ENCODE data around the gene DIDO1. TPM values are rescaled to one million over a fixed set of nuclear protein-coding genes. Genes with fewer than 3 reads are reported as not detected.
A peak's percentile ranks its signal among the peaks of the same experiment; 100 is the strongest.

Gene DIDO1
- total RNA-seq, 4 donors from 2014 or later = 49.5 to 75.8 (median 66.5) TPM

DNA sequence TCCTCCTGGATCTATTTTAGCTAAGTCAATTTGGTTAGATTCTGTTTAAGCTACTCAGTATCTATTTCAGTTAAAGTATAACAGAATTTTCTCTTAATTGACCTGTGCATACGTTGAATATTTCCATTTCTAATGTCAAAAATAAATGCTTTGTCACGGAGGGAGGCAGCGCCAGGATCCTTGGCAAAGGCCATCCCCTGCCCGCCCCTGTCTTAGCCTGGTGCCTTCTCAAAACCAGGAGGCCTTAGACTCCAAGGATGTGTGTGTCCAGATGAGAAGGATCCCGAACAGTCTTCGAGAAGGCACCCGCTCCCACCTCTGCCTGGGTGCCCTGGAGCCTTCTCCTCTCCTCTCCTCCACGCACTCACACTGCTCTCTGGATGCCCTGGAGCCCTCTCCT, 87.0 kb downstream of the DIDO1 start:
- H3K27ac ChIP-seq = no peak overlapping the region
- H3K4me3 ChIP-seq = no peak overlapping the region
- H3K9me3 ChIP-seq = no peaks in the 10 kb centered on the region
- H3K36me3 ChIP-seq = peaks cover 0 to 13% of the 10 kb centered on the region in 2 donors
- H3K27me3 ChIP-seq = peaks cover 27% of the 10 kb centered on the region
- H3K4me1 ChIP-seq = no peaks in the 10 kb centered on the region
- ATAC-seq = no peak
- WGBS, 2 donors (ENCODE audit: low coverage in 1 of 2) = 92 to 100% methylated on average over 4 to 8 of the region's 8 CpGs
- TF ChIP-seq POLR2AphosphoS5 (IDR thresholded peaks at IDR 0.05) = no peak
- TF ChIP-seq POLR2A (IDR thresholded peaks at IDR 0.05) = no peak
- TF ChIP-seq EP300 (IDR thresholded peaks at IDR 0.05) = no peak
- TF ChIP-seq CTCF (IDR thresholded peaks at IDR 0.05) = no peak

- peaks cover 0 to 13% of the 10 kb centered on the region in 2 donors for H3K36me3 ChIP-seq
- no peaks in the 10 kb centered on the region for H3K9me3 ChIP-seq
- 83 to 86% methylated on average over 8 to 22 of the region's 27 CpGs for WGBS, 2 donors (ENCODE audit: low coverage in 1 of 2)
- no peaks in the 10 kb centered on the region for H3K4me1 ChIP-seq
- H3K27ac ChIP-seq = no peak overlapping the region
- ATAC-seq = peak; percentile 58
- TF ChIP-seq POLR2AphosphoS5 (IDR thresholded peaks at IDR 0.05) = no peak
- H3K4me3 ChIP-seq = no peak overlapping the region
- peaks cover 27% of the 10 kb centered on the region for H3K27me3 ChIP-seq
These were observed 88.0 kb downstream of the DIDO1 start for GRCh38 chr20:62838128-62838891.

- H3K27me3 ChIP-seq = peaks cover 27% of the 10 kb centered on the region
- H3K27ac ChIP-seq = no peak overlapping the region
- H3K4me3 ChIP-seq = no peak overlapping the region
- H3K4me1 ChIP-seq = peaks cover 0 to 5% (median 0%) of the 10 kb centered on the region in 3 donors
- 90% methylated on average over 8 of the region's 8 CpGs; no CpG with 5 or more reads in 1 of the 2 donors for WGBS, 2 donors (ENCODE audit: low coverage in 1 of 2)
- H3K36me3 ChIP-seq = peaks cover 0 to 13% of the 10 kb centered on the region in 2 donors
- H3K9me3 ChIP-seq = no peaks in the 10 kb centered on the region
- no peak for ATAC-seq
- no peak for TF ChIP-seq POLR2A (IDR thresholded peaks at IDR 0.05)
- TF ChIP-seq EP300 (IDR thresholded peaks at IDR 0.05) = no peak
- no peak for TF ChIP-seq CTCF (IDR thresholded peaks at IDR 0.05)
- no peak for TF ChIP-seq POLR2AphosphoS5 (IDR thresholded peaks at IDR 0.05)
These were observed 88.5 kb downstream of the DIDO1 start for GRCh38 chr20:62837790-62838127.

- peaks cover 0 to 13% of the 10 kb centered on the region in 2 donors for H3K36me3 ChIP-seq
- TF ChIP-seq POLR2A (IDR thresholded peaks at IDR 0.05) (no peak), POLR2AphosphoS5 (IDR thresholded peaks at IDR 0.05) (no peak), EP300 (IDR thresholded peaks at IDR 0.05) (no peak), CTCF (IDR thresholded peaks at IDR 0.05) (no peak)
- ATAC-seq = no peak
These were observed 89.3 kb downstream of the DIDO1 start for GRCh38 chr20:62836967-62837490.

DNA sequence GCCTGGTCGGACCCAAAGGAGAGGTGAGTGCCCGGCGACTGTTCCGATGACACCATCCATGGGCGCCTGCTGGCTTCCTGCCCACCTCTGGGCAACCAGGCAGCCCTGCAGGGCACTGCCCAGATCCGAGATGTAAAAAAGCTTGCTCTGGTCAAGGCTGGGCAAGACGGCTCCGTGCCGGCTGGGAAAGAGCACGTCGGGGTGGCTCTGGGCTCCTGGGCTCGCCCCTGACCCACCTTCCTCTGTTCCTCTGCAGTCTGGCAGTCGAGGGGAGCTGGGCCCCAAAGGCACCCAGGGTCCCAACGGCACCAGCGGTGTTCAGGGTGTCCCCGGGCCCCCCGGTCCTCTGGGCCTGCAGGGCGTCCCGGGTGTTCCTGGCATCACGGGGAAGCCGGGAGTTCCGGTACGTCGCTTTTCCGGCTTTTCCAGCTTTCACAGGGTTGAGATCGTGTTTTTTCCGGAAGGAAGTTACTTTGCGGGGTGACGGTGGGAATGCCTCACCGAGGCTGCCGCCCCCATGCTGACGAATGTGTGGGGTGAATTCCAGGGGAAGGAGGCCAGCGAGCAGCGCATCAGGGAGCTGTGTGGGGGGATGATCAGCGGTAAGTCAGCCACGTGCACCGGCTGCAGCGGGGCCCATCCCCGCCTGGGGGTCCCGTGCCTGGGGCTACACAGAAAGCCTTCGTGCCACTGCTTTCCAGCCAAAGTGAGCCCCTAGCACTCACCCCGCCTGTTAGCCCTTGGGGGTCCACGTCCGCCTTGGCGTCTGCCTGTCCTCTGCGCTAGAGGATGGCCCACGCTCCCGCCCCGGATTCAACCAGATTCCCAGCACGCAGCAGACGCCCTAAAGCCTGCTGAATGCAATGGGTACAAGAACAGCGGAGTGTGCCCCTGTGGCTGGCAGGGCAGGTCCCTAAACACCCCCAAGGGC, 90.1 kb downstream of the DIDO1 start:
- no peak overlapping the region for H3K27ac ChIP-seq
- WGBS, 2 donors (ENCODE audit: low coverage in 1 of 2) = no CpG with 5 or more reads among the region's 52 CpGs
- no peak overlapping the region for H3K4me3 ChIP-seq
- H3K4me1 ChIP-seq = peaks cover 0 to 20% (median 9%) of the 10 kb centered on the region in 3 donors
- no peak for ATAC-seq
- H3K36me3 ChIP-seq = peaks cover 0 to 13% of the 10 kb centered on the region in 2 donors
- TF ChIP-seq POLR2AphosphoS5 (IDR thresholded peaks at IDR 0.05) = no peak
- TF ChIP-seq EP300 (IDR thresholded peaks at IDR 0.05) = no peak
- no peak for TF ChIP-seq POLR2A (IDR thresholded peaks at IDR 0.05)
- no peak for TF ChIP-seq CTCF (IDR thresholded peaks at IDR 0.05)
- H3K9me3 ChIP-seq = no peaks in the 10 kb centered on the region
- peaks cover 27% of the 10 kb centered on the region for H3K27me3 ChIP-seq

More at GRCh38 chr20:62836967-62837490, 89.3 kb downstream of the DIDO1 start:
- Histone ChIP-seq H3K27me3 (peaks cover 27% of the 10 kb centered on the region), H3K27ac (no peak overlapping the region), H3K9me3 (no peaks in the 10 kb centered on the region), H3K4me1 (peaks cover 0 to 12% (median 6%) of the 10 kb centered on the region in 3 donors), H3K4me3 (no peak overlapping the region)
- WGBS, 2 donors (ENCODE audit: low coverage in 1 of 2) = 77 to 80% methylated on average over 4 to 8 of the region's 19 CpGs
